Adipose tissue (tissue), 3 donors: ENCODE results near the gene SORCS2. TPM values are rescaled to one million over a fixed set of nuclear protein-coding genes. Genes with fewer than 3 reads are reported as not detected.

Experiments used
- H3K27ac ChIP-seq: one replicate; pipeline ENCODE4 v1.5.1; 2013; ENCODE audit warnings: low read depth, low read length
- WGBS, 3 donors: extraction: QIAGEN DNeasy Blood & Tissue Kit; methylation state at CpG; one replicate each; pipeline ENCODE4 v1.1.7; 2013; 5-methylcytosine and 5-hydroxymethylcytosine counted together
- polyA plus RNA-seq, 3 donors: library from polyadenylated mRNA; stranded (reverse); fragments of 200-250 nt; gene quantifications; one replicate each; pipeline ENCODE4 v1.2.3, GENCODE V29; 2013
- donor health status: healthy with polysubstance abuse.
- donor health status: Bipolar disorder and iron deficiency.
- donor health status: healthy.

SORCS2 gene
- polyA plus RNA-seq, 3 donors, result 0.22 to 2.2 (median 0.83) TPM

- WGBS, 3 donors, result 80 to 89% (median 89%) methylated on average over 18 of the region's 18 CpGs
- no peak overlapping the region for H3K27ac ChIP-seq
Measured at GRCh38 chr4:7232061-7232650, 39.8 kb downstream of the SORCS2 start.

- 69 to 84% (median 83%) methylated on average over 16 to 18 of the region's 18 CpGs for WGBS, 3 donors
- no peak overlapping the region for H3K27ac ChIP-seq
Measured at GRCh38 chr4:7233006-7233580, 40.8 kb downstream of the SORCS2 start.

GRCh38 chr4:7233601-7234000, 41.3 kb downstream of the SORCS2 start:
- no peak overlapping the region for H3K27ac ChIP-seq
- WGBS, 3 donors, result 82 to 94% (median 90%) methylated on average over 12 of the region's 12 CpGs

- WGBS, 3 donors, result 71 to 80% (median 79%) methylated on average over 14 of the region's 14 CpGs
- no peak overlapping the region for H3K27ac ChIP-seq
Measured at GRCh38 chr4:7234355-7235029, 42.2 kb downstream of the SORCS2 start.

- 89 to 91% (median 90%) methylated on average over 14 of the region's 14 CpGs for WGBS, 3 donors
- no peak overlapping the region for H3K27ac ChIP-seq
Measured at GRCh38 chr4:7235030-7235380, 42.7 kb downstream of the SORCS2 start.

GRCh38 chr4:7236847-7237246, 44.5 kb downstream of the SORCS2 start:
- no peak overlapping the region for H3K27ac ChIP-seq
- 47 to 57% (median 51%) methylated on average over 4 of the region's 4 CpGs for WGBS, 3 donors

GRCh38 chr4:7237873-7238272, 45.5 kb downstream of the SORCS2 start:
- WGBS, 3 donors, result 85 to 94% (median 93%) methylated on average over 6 of the region's 6 CpGs
- no peak overlapping the region for H3K27ac ChIP-seq

GRCh38 chr4:7238300-7238960, 46.1 kb downstream of the SORCS2 start:
- 88 to 95% (median 91%) methylated on average over 12 of the region's 12 CpGs for WGBS, 3 donors
- H3K27ac ChIP-seq, result no peak overlapping the region

GRCh38 chr4:7239101-7239820, 46.9 kb downstream of the SORCS2 start:
- H3K27ac ChIP-seq, result no peak overlapping the region
- 71 to 83% (median 79%) methylated on average over 15 of the region's 15 CpGs for WGBS, 3 donors

GRCh38 chr4:7239844-7240243, 47.5 kb downstream of the SORCS2 start:
- WGBS, 3 donors, result 48 to 72% (median 71%) methylated on average over 13 of the region's 13 CpGs
- H3K27ac ChIP-seq, result no peak overlapping the region

GRCh38 chr4:7240306-7240705, 48.0 kb downstream of the SORCS2 start:
- no peak overlapping the region for H3K27ac ChIP-seq
- WGBS, 3 donors, result 44 to 75% (median 75%) methylated on average over 12 of the region's 12 CpGs

- no peak overlapping the region for H3K27ac ChIP-seq
- WGBS, 3 donors, result 79 to 91% (median 90%) methylated on average over 18 of the region's 18 CpGs
Measured at GRCh38 chr4:7241597-7242125, 49.3 kb downstream of the SORCS2 start.

- H3K27ac ChIP-seq, result no peak overlapping the region
- 69 to 74% (median 71%) methylated on average over 13 of the region's 13 CpGs for WGBS, 3 donors
Measured at GRCh38 chr4:7242766-7243165, 50.4 kb downstream of the SORCS2 start.

- H3K27ac ChIP-seq, result no peak overlapping the region
- WGBS, 3 donors, result 71 to 78% (median 76%) methylated on average over 20 to 21 of the region's 21 CpGs
Measured at GRCh38 chr4:7243609-7244330, 51.4 kb downstream of the SORCS2 start.

- H3K27ac ChIP-seq, result no peak overlapping the region
- WGBS, 3 donors, result 78 to 87% (median 81%) methylated on average over 16 of the region's 16 CpGs
Measured at GRCh38 chr4:7244331-7244665, 52.0 kb downstream of the SORCS2 start.

GRCh38 chr4:7244751-7245320, 52.5 kb downstream of the SORCS2 start:
- no peak overlapping the region for H3K27ac ChIP-seq

GRCh38 chr4:7247521-7247920, 55.2 kb downstream of the SORCS2 start:
- 84 to 90% (median 86%) methylated on average over 15 of the region's 15 CpGs for WGBS, 3 donors

More at GRCh38 chr4:7244751-7245320, 52.5 kb downstream of the SORCS2 start:
- WGBS, 3 donors, result 72 to 83% (median 82%) methylated on average over 11 to 12 of the region's 12 CpGs

GRCh38 chr4:7247946-7248345, 55.6 kb downstream of the SORCS2 start:
- H3K27ac ChIP-seq, result no peak overlapping the region
- 83 to 88% (median 87%) methylated on average over 12 of the region's 12 CpGs for WGBS, 3 donors

More at GRCh38 chr4:7247521-7247920, 55.2 kb downstream of the SORCS2 start:
- no peak overlapping the region for H3K27ac ChIP-seq
